Activated naive CD8-positive, alpha-beta T cell treated with anti-CD3 and anti-CD28 coated beads, Interleukin-2, amount 10 ng/mL, durations not matched to agents 7 days and 5 days (primary cell): ENCODE data around the gene IL4R. TPM values are rescaled to one million over a fixed set of nuclear protein-coding genes. Genes with fewer than 3 reads are reported as not detected.

Experiments used
- ATAC-seq: fragments of 150-1000 bp; cut with Tn5 transposase; one replicate; pipeline ENCODE4 v1.10.0; 2021; ENCODE audit warnings: low read depth, moderate library complexity
- POLR2A ChIA-PET: fragments of 350-600 bp; sonication (Branson Sonifier 250); formaldehyde crosslinking; loops from one replicate; lab custom pipeline; 2021; ENCODE audit warnings: antibody characterized with exemption; lab: Charles Lee
- DNase-seq: peaks from one replicate; pipeline ENCODE4 v3.0.0; 2021
- H3K27ac Mint-ChIP-seq: one replicate; pipeline ENCODE4 v1.8.0; 2022; ENCODE audit warnings: mild to moderate bottlenecking, mixed read lengths
- H3K27me3 Mint-ChIP-seq: one replicate; pipeline ENCODE4 v1.8.0; 2022; ENCODE audit warnings: mild to moderate bottlenecking, moderate library complexity, mixed read lengths
- H3K36me3 Mint-ChIP-seq: one replicate; pipeline ENCODE4 v1.8.0; 2021; ENCODE audit warnings: mild to moderate bottlenecking, mixed read lengths
- H3K4me1 Mint-ChIP-seq: one replicate; pipeline ENCODE4 v1.8.0; 2021; ENCODE audit warnings: mixed read lengths
- H3K4me3 Mint-ChIP-seq: one replicate; pipeline ENCODE4 v1.8.0; 2022; ENCODE audit warnings: mild to moderate bottlenecking, moderate library complexity, mixed read lengths
- H3K9me3 Mint-ChIP-seq: one replicate; pipeline ENCODE4 v1.8.0; 2021; ENCODE audit warnings: mixed read lengths
- total RNA-seq, 2 experiments: library from RNA; stranded (reverse); gene quantifications; one replicate each; pipeline ENCODE4 v1.2.3, GENCODE V29; 2021

The IL4R gene
- total RNA-seq, 2 experiments from 2014 or later: 215 TPM

DNA sequence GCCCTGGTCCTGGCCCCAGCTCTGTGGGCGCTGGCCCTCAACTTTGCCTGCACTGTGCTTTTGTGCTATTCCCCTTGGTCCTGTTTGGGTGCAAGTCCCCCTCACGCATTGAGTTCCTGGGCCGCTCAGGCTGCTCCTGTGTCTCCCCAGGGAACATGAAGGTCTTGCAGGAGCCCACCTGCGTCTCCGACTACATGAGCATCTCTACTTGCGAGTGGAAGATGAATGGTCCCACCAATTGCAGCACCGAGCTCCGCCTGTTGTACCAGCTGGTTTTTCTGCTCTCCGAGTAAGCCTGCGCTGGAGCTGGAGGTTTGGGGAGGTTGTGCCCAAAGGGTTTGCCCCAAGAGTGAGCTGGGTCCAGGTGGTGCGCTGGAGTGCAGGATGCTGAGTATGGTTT, 28.2 kb downstream of the IL4R start:
- no peaks in the 10 kb centered on the region for H3K9me3 Mint-ChIP-seq
- H3K27ac Mint-ChIP-seq: no peak overlapping the region
- H3K36me3 Mint-ChIP-seq: peaks cover 59% of the 10 kb centered on the region
- POLR2A ChIA-PET: interaction anchor here (1.0 kb wide), 1 partner anchor 15 kb away, joined by 4 read pairs; no protein-coding TSS in a partner anchor
- H3K4me1 Mint-ChIP-seq: peaks cover 15% of the 10 kb centered on the region
- no peak overlapping the region for H3K4me3 Mint-ChIP-seq
- no peak for ATAC-seq
- no peaks in the 10 kb centered on the region for H3K27me3 Mint-ChIP-seq
- DNase-seq: no peak

DNA sequence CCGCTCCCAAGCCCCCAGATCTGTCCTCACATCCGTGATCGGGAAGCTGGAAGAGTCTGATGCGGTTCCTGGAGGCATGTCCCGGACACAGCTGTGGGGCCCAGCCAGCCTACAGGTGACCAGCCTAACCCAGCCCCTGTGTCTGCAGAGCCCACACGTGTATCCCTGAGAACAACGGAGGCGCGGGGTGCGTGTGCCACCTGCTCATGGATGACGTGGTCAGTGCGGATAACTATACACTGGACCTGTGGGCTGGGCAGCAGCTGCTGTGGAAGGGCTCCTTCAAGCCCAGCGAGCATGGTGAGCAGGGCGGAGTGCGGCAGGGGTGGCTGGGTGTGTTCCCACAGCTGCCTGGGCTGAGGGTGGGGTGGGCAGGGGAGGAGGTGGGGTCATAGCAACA, 30.9 kb downstream of the IL4R start:
- POLR2A ChIA-PET: interaction anchor here (0.6 kb wide), 1 partner anchor 8 kb away, joined by 3 read pairs; no protein-coding TSS in a partner anchor
- Mint-ChIP-seq H3K4me1 (peaks cover 12% of the 10 kb centered on the region), H3K27ac (no peak overlapping the region), H3K27me3 (no peaks in the 10 kb centered on the region), H3K36me3 (peaks cover 59% of the 10 kb centered on the region), H3K4me3 (no peak overlapping the region), H3K9me3 (no peaks in the 10 kb centered on the region)
- DNase-seq (no peak), ATAC-seq (peak; percentile 31)

GRCh38 chr16:27345201-27345600, 31.4 kb downstream of the IL4R start:
- POLR2A ChIA-PET: no interaction called here
- Mint-ChIP-seq H3K27ac (no peak overlapping the region), H3K27me3 (no peaks in the 10 kb centered on the region), H3K9me3 (no peaks in the 10 kb centered on the region), H3K36me3 (peaks cover 62% of the 10 kb centered on the region), H3K4me3 (no peak overlapping the region), H3K4me1 (peaks cover 13% of the 10 kb centered on the region)
- no peak for DNase-seq
- no peak for ATAC-seq

- ATAC-seq: no peak
- no peak for DNase-seq
- POLR2A ChIA-PET: no interaction called here
- Mint-ChIP-seq H3K27ac (no peak overlapping the region), H3K36me3 (peaks cover 64% of the 10 kb centered on the region), H3K27me3 (no peaks in the 10 kb centered on the region), H3K4me1 (peaks cover 9% of the 10 kb centered on the region), H3K9me3 (no peaks in the 10 kb centered on the region), H3K4me3 (no peak overlapping the region)
Measured at GRCh38 chr16:27346819-27347218, 33.0 kb downstream of the IL4R start.

- POLR2A ChIA-PET: interaction anchor here (0.7 kb wide), 1 partner anchor 18 kb away, joined by 3 read pairs; no protein-coding TSS in a partner anchor
- no peak overlapping the region for H3K4me3 Mint-ChIP-seq
- peaks cover 63% of the 10 kb centered on the region for H3K36me3 Mint-ChIP-seq
- H3K27ac Mint-ChIP-seq: peak overlapping the region; percentile 70
- H3K9me3 Mint-ChIP-seq: no peaks in the 10 kb centered on the region
- H3K27me3 Mint-ChIP-seq: no peaks in the 10 kb centered on the region
- DNase-seq: no peak
- H3K4me1 Mint-ChIP-seq: peaks cover 13% of the 10 kb centered on the region
- no peak for ATAC-seq
Measured at GRCh38 chr16:27347930-27348685, 34.3 kb downstream of the IL4R start.

- H3K4me1 Mint-ChIP-seq: peaks cover 16% of the 10 kb centered on the region
- no peak overlapping the region for H3K4me3 Mint-ChIP-seq
- H3K9me3 Mint-ChIP-seq: no peaks in the 10 kb centered on the region
- H3K27ac Mint-ChIP-seq: no peak overlapping the region
- no peak for DNase-seq
- no peaks in the 10 kb centered on the region for H3K27me3 Mint-ChIP-seq
- peaks cover 68% of the 10 kb centered on the region for H3K36me3 Mint-ChIP-seq
- POLR2A ChIA-PET: no interaction called here
- no peak for ATAC-seq
Measured at GRCh38 chr16:27349276-27349675, 35.5 kb downstream of the IL4R start.

GRCh38 chr16:27350006-27350405, 36.2 kb downstream of the IL4R start:
- no peaks in the 10 kb centered on the region for H3K9me3 Mint-ChIP-seq
- peak overlapping the region; percentile 63 for H3K27ac Mint-ChIP-seq
- no peaks in the 10 kb centered on the region for H3K27me3 Mint-ChIP-seq
- no peak for ATAC-seq
- peaks cover 16% of the 10 kb centered on the region for H3K4me1 Mint-ChIP-seq
- H3K4me3 Mint-ChIP-seq: no peak overlapping the region
- POLR2A ChIA-PET: no interaction called here
- peaks cover 73% of the 10 kb centered on the region for H3K36me3 Mint-ChIP-seq
- no peak for DNase-seq

DNA sequence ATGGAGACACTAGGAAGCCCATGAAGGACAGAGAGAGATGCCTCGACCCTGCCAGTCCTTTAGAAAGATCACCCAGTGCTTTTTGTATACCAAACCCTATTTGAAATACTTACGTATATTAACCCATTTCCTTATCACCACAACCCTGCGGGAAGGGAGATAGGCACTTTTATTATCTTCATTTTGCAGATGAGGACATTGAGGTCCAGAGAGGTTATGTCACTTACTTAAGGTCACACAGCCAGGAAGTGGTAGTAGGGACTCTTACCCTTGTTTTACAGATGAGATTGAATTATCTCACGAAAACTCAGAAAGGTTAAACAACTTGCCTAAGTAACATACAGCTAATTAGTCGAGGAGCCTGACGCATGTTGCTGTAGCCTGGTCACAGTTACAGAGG, 38.2 kb downstream of the IL4R start:
- H3K9me3 Mint-ChIP-seq: no peaks in the 10 kb centered on the region
- H3K27me3 Mint-ChIP-seq: no peaks in the 10 kb centered on the region
- DNase-seq (no peak), ATAC-seq (no peak)
- H3K4me3 Mint-ChIP-seq: no peak overlapping the region
- H3K36me3 Mint-ChIP-seq: peaks cover 82% of the 10 kb centered on the region
- no peak overlapping the region for H3K27ac Mint-ChIP-seq
- H3K4me1 Mint-ChIP-seq: peaks cover 16% of the 10 kb centered on the region
- POLR2A ChIA-PET: no interaction called here

DNA sequence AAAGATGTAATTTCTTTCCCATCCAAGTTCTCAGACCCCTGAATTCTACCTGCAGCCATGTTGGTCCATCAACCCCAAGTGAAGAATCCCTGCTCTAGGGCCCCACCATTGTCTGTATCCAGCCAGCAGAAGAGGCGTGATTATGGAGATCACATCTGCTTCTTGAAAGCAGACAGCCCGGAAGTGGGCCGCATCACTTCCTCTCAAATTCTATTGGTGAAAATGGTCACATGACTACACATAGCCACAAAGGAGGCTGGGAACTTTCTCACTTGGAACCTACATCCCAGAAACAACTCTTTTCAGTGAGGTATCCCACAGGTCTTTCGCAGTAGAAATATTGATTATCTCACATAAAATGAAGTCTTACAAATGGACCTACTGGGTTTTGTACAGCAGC, 40.1 kb downstream of the IL4R start:
- no peak overlapping the region for H3K27ac Mint-ChIP-seq
- H3K27me3 Mint-ChIP-seq: no peaks in the 10 kb centered on the region
- no peaks in the 10 kb centered on the region for H3K9me3 Mint-ChIP-seq
- peaks cover 14% of the 10 kb centered on the region for H3K4me1 Mint-ChIP-seq
- no peak overlapping the region for H3K4me3 Mint-ChIP-seq
- POLR2A ChIA-PET: interaction anchor here (1.0 kb wide), 1 partner anchor 119 kb away, joined by 3 read pairs; no protein-coding TSS in a partner anchor
- peaks cover 85% of the 10 kb centered on the region for H3K36me3 Mint-ChIP-seq
- ATAC-seq (no peak), DNase-seq (no peak)

- POLR2A ChIA-PET: interaction anchor here (1.1 to 1.3 kb wide), 2 partner anchors 39 to 176 kb away, joined by 4 read pairs; no protein-coding TSS in a partner anchor
- Mint-ChIP-seq H3K4me3 (no peak overlapping the region), H3K9me3 (no peaks in the 10 kb centered on the region), H3K27ac (peak overlapping the region; percentile 67), H3K36me3 (peaks cover 76% of the 10 kb centered on the region), H3K4me1 (peaks cover 11% of the 10 kb centered on the region), H3K27me3 (no peaks in the 10 kb centered on the region)
- DNase-seq (peak; percentile 49), ATAC-seq (peak; percentile 36)
Measured at GRCh38 chr16:27355610-27356009, 41.8 kb downstream of the IL4R start.

DNA sequence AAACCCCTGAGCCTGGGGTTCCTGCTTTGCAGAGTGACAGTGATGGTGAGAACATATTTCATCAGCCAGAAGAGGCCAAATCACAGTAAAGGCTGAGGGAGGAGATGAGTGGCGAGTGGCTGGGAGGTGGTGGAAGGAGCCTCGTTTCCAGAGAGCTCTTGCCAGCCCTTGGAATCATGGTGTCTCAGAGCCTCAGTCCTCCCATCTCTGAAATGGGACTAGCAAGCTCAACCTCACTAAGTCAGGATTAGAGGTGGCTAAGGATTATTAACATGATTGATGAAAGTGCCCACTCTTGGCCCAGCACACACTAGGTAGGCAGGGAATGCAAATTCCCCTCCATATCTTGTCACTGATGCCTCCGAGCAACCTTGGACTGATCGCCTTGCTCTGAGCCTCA, 43.0 kb downstream of the IL4R start:
- peaks cover 9% of the 10 kb centered on the region for H3K4me1 Mint-ChIP-seq
- H3K4me3 Mint-ChIP-seq: no peak overlapping the region
- H3K27ac Mint-ChIP-seq: peak overlapping the region; percentile 34
- H3K36me3 Mint-ChIP-seq: peaks cover 73% of the 10 kb centered on the region
- POLR2A ChIA-PET: interaction anchor here (1.0 to 1.1 kb wide), 2 partner anchors 10 to 40 kb away, joined by 3 to 4 read pairs; no protein-coding TSS in a partner anchor
- no peaks in the 10 kb centered on the region for H3K27me3 Mint-ChIP-seq
- no peak for DNase-seq
- no peak for ATAC-seq
- no peaks in the 10 kb centered on the region for H3K9me3 Mint-ChIP-seq

DNA sequence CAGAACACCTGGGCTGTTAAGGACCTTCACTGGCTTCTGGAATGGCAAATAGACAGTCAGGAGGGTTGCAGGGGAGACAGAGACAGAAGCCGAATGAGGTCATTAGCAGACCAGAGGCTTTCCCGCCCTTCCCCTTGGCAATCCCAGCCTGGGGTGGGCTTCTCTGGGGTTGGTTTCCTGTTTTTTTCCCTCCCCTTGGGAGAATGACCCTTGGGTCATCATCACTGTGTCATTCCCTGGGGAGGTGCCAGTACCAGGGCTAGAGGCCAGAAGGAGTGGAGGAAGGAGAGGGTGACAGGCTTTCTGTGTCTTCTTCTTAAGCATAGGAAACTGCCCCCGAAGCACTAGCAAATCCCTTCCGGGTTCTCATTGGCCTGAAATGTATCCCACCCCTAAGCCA, 45.3 kb downstream of the IL4R start:
- no peak overlapping the region for H3K4me3 Mint-ChIP-seq
- H3K36me3 Mint-ChIP-seq: peaks cover 76% of the 10 kb centered on the region
- no peak for ATAC-seq
- H3K4me1 Mint-ChIP-seq: peaks cover 7% of the 10 kb centered on the region
- no peak for DNase-seq
- POLR2A ChIA-PET: no interaction called here
- no peaks in the 10 kb centered on the region for H3K27me3 Mint-ChIP-seq
- peak overlapping the region; percentile 34 for H3K27ac Mint-ChIP-seq
- no peaks in the 10 kb centered on the region for H3K9me3 Mint-ChIP-seq

- no peak for DNase-seq
- H3K9me3 Mint-ChIP-seq: no peaks in the 10 kb centered on the region
- POLR2A ChIA-PET: no interaction called here
- no peak overlapping the region for H3K27ac Mint-ChIP-seq
- H3K4me3 Mint-ChIP-seq: no peak overlapping the region
- H3K27me3 Mint-ChIP-seq: no peaks in the 10 kb centered on the region
- H3K36me3 Mint-ChIP-seq: peaks cover 77% of the 10 kb centered on the region
- H3K4me1 Mint-ChIP-seq: peaks cover 10% of the 10 kb centered on the region
- no peak for ATAC-seq
Measured at GRCh38 chr16:27359615-27360014, 45.8 kb downstream of the IL4R start.

- no peaks in the 10 kb centered on the region for H3K27me3 Mint-ChIP-seq
- no peak overlapping the region for H3K4me3 Mint-ChIP-seq
- peaks cover 24% of the 10 kb centered on the region for H3K4me1 Mint-ChIP-seq
- DNase-seq (no peak), ATAC-seq (no peak)
- POLR2A ChIA-PET: interaction anchor here (1.3 to 1.7 kb wide), 3 partner anchors 100 to 192 kb away, joined by 4 to 6 read pairs (median 4); no protein-coding TSS in a partner anchor
- no peaks in the 10 kb centered on the region for H3K9me3 Mint-ChIP-seq
- peak overlapping the region; percentile 52 for H3K27ac Mint-ChIP-seq
- peaks cover 65% of the 10 kb centered on the region for H3K36me3 Mint-ChIP-seq
Measured at GRCh38 chr16:27361987-27362386, 48.2 kb downstream of the IL4R start.
